Caki2 (cell line): Measurements from ENCODE around the gene CCR2. TPM values are rescaled to one million over a fixed set of nuclear protein-coding genes. Genes with fewer than 3 reads are reported as not detected.

Experiments
- DNase-seq: peaks from one replicate; pipeline ENCODE4 v3.0.0-alpha.2; 2015; ENCODE audit warnings: low read depth
- in situ Hi-C: cut with HindIII; loops from 2 replicates; pipeline ENCODE4 v1.10.0; 2016; ENCODE audit warnings: low sequenced_read_pairs, low pct_unique_long_range_greater_than_20kb, mixed read lengths
- total RNA-seq: library from RNA; depleted of rRNA; stranded (reverse); fragments of >200 nt; shearing (Covaris generic); gene quantifications from 2 replicates; pipeline ENCODE4 v1.2.3, GENCODE V29; 2014; ENCODE audit warnings: low replicate concordance

CCR2 gene
- total RNA-seq, 1 experiment from 2014 or later = not detected

DNA sequence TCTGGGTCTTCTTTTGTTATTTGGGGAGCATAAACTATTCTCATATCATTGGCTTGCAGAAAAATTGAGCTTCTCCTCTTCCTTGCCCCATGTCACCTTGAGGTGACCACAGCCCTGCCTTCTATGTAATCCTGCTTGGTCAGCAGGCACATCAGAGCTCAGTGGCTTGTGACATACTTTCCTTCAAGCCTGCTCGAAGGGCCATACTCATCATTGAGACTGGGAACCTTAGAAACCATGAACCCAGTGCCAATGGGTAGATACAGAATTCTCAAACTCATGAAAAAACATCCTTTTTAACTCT is 3.7 kb upstream of the CCR2 start:
- in situ Hi-C loops = no loop called here
- no peak for DNase-seq

DNA sequence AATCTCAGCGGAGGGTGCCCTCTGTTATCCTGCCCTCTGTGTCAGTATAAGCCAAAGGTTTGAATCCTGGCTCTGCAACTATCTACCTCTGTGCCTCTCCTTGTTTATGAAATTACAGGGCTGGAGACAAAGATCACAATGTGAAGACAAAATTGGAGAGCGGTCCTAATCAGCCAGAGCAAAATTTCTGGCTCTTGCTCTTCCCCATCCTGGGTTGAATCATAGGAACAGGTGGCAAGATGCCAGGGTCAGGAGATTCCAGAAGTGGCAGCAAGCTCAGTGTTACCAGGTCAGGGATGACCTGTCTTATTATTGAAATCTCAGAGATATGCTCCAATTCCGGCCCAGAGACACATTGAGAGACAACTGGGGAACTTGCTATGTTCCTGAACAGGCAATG is 2.3 kb upstream of the CCR2 start:
- in situ Hi-C loops = no loop called here

GRCh38 chr3:46353090-46353489 is 821 bp upstream of the CCR2 start:
- in situ Hi-C loops = no loop called here
- no peak for DNase-seq

More for the DNA sequence above, 2.3 kb upstream of the CCR2 start:
- DNase-seq = no peak

DNA sequence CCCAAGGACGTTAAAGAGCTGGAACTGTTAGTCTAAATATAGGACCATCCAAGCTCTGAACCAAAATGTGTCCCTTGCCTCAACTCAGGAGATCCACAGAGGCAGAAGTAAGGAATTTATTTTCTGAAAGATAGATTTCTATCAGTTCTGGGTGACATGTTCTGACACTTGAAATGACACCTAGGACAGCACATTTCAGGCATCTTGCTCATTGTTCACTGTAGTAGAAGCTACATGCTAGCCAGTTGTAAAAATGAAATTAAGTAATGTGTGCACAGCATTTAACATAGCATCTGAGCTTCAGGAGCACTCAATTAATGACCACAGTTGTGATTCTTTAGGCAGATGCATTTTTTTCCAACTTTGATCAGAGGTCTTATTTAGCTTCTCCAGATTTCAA is 567 bp downstream of the CCR2 start:
- no peak for DNase-seq
- in situ Hi-C loops = no loop called here

- DNase-seq = no peak
- in situ Hi-C loops = no loop called here
Measured at GRCh38 chr3:46354984-46355383, 1.1 kb downstream of the CCR2 start.

GRCh38 chr3:46356276-46356675 is 2.4 kb downstream of the CCR2 start:
- no peak for DNase-seq
- in situ Hi-C loops = no loop called here

DNA sequence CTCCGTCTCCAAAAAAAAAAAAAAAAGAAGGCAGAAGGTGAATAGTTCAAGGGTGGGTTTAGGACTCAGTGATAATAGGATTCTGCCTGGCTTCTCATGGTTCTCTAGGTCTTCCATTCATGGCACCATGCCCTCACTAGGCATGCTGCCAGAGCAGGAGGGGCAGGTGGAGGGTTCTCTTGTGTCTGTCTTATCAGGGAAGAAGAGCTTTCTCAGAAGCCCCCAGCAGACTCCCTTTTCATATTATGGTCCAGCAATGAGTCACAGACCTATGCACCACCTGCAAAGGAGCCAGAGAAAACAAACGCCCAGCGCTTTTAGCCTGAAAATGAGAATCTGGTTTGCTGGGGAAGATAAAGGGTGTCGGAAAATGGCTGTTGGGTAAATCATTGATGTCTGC is 3.0 kb downstream of the CCR2 start:
- peak; percentile 14 for DNase-seq
- in situ Hi-C loops = no loop called here

DNA sequence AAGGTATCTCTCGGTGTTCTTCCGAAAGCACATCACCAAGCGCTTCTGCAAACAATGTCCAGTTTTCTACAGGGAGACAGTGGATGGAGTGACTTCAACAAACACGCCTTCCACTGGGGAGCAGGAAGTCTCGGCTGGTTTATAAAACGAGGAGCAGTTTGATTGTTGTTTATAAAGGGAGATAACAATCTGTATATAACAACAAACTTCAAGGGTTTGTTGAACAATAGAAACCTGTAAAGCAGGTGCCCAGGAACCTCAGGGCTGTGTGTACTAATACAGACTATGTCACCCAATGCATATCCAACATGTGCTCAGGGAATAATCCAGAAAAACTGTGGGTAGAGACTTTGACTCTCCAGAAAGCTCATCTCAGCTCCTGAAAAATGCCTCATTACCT is 4.6 kb downstream of the CCR2 start:
- no peak for DNase-seq
- in situ Hi-C loops = no loop called here

GRCh38 chr3:46359733-46360493 is 6.0 kb downstream of the CCR2 start:
- DNase-seq = peak; percentile 70
- in situ Hi-C loops = no loop called here

GRCh38 chr3:46360907-46361306 is 7.0 kb downstream of the CCR2 start:
- in situ Hi-C loops = no loop called here
- no peak for DNase-seq

- in situ Hi-C loops = no loop called here
- DNase-seq = peak; percentile 74
Measured at GRCh38 chr3:46361408-46362283, 7.7 kb downstream of the CCR2 start.

DNA sequence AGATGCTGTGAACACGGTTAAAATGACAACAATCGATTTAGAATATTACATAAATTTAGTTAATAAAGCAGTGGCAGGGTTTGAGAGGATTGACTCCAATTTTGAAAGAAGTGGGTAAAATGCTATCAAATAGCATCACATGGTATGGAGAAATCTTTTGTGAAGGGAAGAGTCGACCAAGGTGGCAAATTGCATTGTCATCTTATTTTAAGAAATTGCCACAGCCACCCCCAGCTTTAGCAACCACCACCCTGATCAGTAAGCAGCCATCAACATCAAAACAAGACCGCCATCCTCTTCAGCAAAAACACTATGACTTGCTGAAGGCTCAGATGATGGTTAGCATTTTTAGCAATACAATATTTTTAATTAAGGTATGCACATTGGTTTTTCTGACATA is 11.1 kb downstream of the CCR2 start:
- in situ Hi-C loops = no loop called here
- DNase-seq = no peak

GRCh38 chr3:46365737-46366524 is 12.0 kb downstream of the CCR2 start:
- in situ Hi-C loops = no loop called here
- DNase-seq = no peak

- in situ Hi-C loops = no loop called here
- no peak for DNase-seq
Measured at GRCh38 chr3:46367811-46368210, 13.9 kb downstream of the CCR2 start.

GRCh38 chr3:46368569-46368968 is 14.7 kb downstream of the CCR2 start:
- no peak for DNase-seq
- in situ Hi-C loops = no loop called here

DNA sequence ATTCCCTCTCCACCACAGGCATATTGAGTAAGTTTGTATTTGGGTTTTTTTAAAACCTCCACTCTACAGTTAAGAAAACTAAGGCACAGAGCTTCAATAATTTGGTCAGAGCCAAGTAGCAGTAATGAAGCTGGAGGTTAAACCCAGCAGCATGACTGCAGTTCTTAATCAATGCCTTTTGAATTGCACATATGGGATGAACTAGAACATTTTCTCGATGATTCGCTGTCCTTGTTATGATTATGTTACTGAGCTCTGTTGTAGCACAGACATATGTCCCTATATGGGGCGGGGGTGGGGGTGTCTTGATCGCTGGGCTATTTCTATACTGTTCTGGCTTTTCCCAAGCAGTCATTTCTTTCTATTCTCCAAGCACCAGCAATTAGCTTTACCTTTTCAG is 15.2 kb downstream of the CCR2 start:
- in situ Hi-C loops = no loop called here
- DNase-seq = no peak

DNA sequence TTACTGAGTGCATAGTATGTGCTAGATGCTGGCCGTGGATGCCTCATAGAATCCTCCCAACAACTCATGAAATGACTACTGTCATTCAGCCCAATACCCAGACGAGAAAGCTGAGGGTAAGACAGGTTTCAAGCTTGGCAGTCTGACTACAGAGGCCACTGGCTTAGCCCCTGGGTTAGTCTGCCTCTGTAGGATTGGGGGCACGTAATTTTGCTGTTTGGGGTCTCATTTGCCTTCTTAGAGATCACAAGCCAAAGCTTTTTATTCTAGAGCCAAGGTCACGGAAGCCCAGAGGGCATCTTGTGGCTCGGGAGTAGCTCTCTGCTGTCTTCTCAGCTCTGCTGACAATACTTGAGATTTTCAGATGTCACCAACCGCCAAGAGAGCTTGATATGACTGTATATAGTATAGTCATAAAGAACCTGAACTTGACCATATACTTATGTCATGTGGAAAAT is 15.8 kb downstream of the CCR2 start:
- in situ Hi-C loops = no loop called here
- no peak for DNase-seq

- DNase-seq = no peak
- in situ Hi-C loops = no loop called here
Measured at GRCh38 chr3:46370839-46371518, 17.1 kb downstream of the CCR2 start, which contains the start of gene CCR5. CCR5 (plus strand) TSS chr3:46370946; CDS start chr3:46372903, 1,957 bp downstream.
